A549 (cell line): Measurements from ENCODE around the gene PDS5A. TPM values are rescaled to one million over a fixed set of nuclear protein-coding genes. Genes with fewer than 3 reads are reported as not detected.

ENCODE experiments used
- ATAC-seq, 2 experiments: fragments of 200-7000 bp in 1 of 2; fragments of >200 bp in 1 of 2; cut with Nextera tagmentation in 1 of 2; cut with Tn5 transposase in 1 of 2; 3 replicates each; pipeline versions ENCODE4 v1.8.0 to v1.9.1; 2018 to 2020; ENCODE audit warnings: mild to moderate bottlenecking in 1 of 2, moderate library complexity in 1 of 2
- CTCF ChIA-PET: fragments of 300-600 bp; sonication (Branson Sonifier 250); formaldehyde crosslinking; extraction: SDS; loops from one replicate; lab custom pipeline; 2021; ENCODE audit warnings: antibody characterized with exemption, inconsistent platforms; lab: Yijun Ruan, JAX
- POLR2A ChIA-PET: fragments of 350-600 bp; formaldehyde crosslinking; extraction: SDS; loops from one replicate; lab custom pipeline; 2021; ENCODE audit warnings: antibody characterized with exemption, inconsistent platforms; lab: Yijun Ruan, JAX
- DNase-seq, 2 experiments: peaks; one replicate each; pipeline versions ENCODE4 v3.0.0 to v3.0.0-alpha.2; 2011 to 2016; ENCODE audit warnings: low read depth in 1 of 2, low spot score in 1 of 2
- FAIRE-seq: peaks from 2 replicates; lab custom pipeline; 2011; peaks lifted over from hg19 to GRCh38; lab: Jason Lieb, UNC
- H3K27ac ChIP-seq, 2 experiments: fragments of >200 bp; sonication (Bioruptor Twin); formaldehyde crosslinking; 3 replicates each; pipeline ENCODE4 v1.5.1; 2016 to 2017
- H3K4me1 ChIP-seq: fragments of >200 bp; sonication (Bioruptor Twin); formaldehyde crosslinking; 3 replicates; pipeline ENCODE4 v1.6.1; 2016
- H3K4me2 ChIP-seq: fragments of >200 bp; sonication (Bioruptor Twin); formaldehyde crosslinking; 3 replicates; pipeline ENCODE4 v1.6.1; 2016
- H3K4me3 ChIP-seq: fragments of >200 bp; sonication (Bioruptor Twin); formaldehyde crosslinking; 3 replicates; pipeline ENCODE4 v1.5.1; 2016
- H3K9me3 ChIP-seq: fragments of >200 bp; sonication (Bioruptor Twin); formaldehyde crosslinking; 3 replicates; pipeline ENCODE4 v1.6.1; 2016
- ATOH8 ChIP-seq: fragments of 250-450 bp; sonication (Bioruptor Pico); IDR thresholded peaks from 2 replicates; pipeline ENCODE4 v1.5.0; 2020; ENCODE audit warnings: low read depth, mild to moderate bottlenecking, moderate library complexity
- BCL3 ChIP-seq: fragments of >200 bp; sonication (Bioruptor Twin); formaldehyde crosslinking; IDR thresholded peaks from 3 replicates; pipeline ENCODE4 v1.6.1; 2016
- E2F6 ChIP-seq: IDR thresholded peaks from 2 replicates; pipeline ENCODE4 v1.6.1; 2012; ENCODE audit warnings: low read depth, borderline replicate concordance
- EHMT2 ChIP-seq: fragments of 200-600 bp; sonication (generic); IDR thresholded peaks from 2 replicates; pipeline ENCODE4 v1.6.1; 2016; ENCODE audit warnings: antibody characterized with exemption, low read depth, mild to moderate bottlenecking, moderate library complexity
- ELK1 ChIP-seq: fragments of 150-350 bp; IDR thresholded peaks from 2 replicates; pipeline ENCODE4 v1.6.1; 2014; ENCODE audit warnings: low read depth, mild to moderate bottlenecking, low read length
- FOSB ChIP-seq: fragments of 250-450 bp; sonication (Bioruptor Pico); IDR thresholded peaks from 2 replicates; pipeline ENCODE4 v1.5.0; 2020; ENCODE audit warnings: mild to moderate bottlenecking, moderate library complexity
- FOSL2 ChIP-seq, 2 experiments: fragments of 450-650 bp in 1 of 2; fragments of >200 bp in 1 of 2; sonication (Bioruptor Twin) in 1 of 2; formaldehyde crosslinking; IDR thresholded peaks; 2 replicates each; pipeline versions ENCODE4 v1.5.0 to v1.6.1; 2016 to 2020; ENCODE audit warnings: mild to moderate bottlenecking in 1 of 2, moderate library complexity in 1 of 2
- FOXS1 ChIP-seq: fragments of 250-450 bp; sonication (Bioruptor Pico); IDR thresholded peaks from 2 replicates; pipeline ENCODE4 v1.5.0; 2020; ENCODE audit warnings: mild to moderate bottlenecking, moderate library complexity
- HES2 ChIP-seq: fragments of >200 bp; sonication (Bioruptor Twin); formaldehyde crosslinking; IDR thresholded peaks from 2 replicates; pipeline ENCODE4 v1.6.1; 2016
- HOXB13 ChIP-seq: fragments of 250-450 bp; sonication (Bioruptor Pico); IDR thresholded peaks from 2 replicates; pipeline ENCODE4 v1.5.0; 2020; ENCODE audit warnings: low read depth, mild to moderate bottlenecking, moderate library complexity
- KDM5A ChIP-seq: fragments of 200-600 bp; sonication (generic); IDR thresholded peaks from 2 replicates; pipeline ENCODE4 v1.6.1; 2016; ENCODE audit warnings: antibody characterized with exemption, mild to moderate bottlenecking
- MYC ChIP-seq: IDR thresholded peaks from 2 replicates; pipeline ENCODE4 v1.6.1; 2012; ENCODE audit warnings: mild to moderate bottlenecking, inconsistent platforms, low read length, improper control_type of control experiment, borderline replicate concordance
- PBX3 ChIP-seq: IDR thresholded peaks from 2 replicates; pipeline ENCODE4 v1.6.1; 2012
- PHF8 ChIP-seq: fragments of 200-600 bp; sonication (generic); IDR thresholded peaks from 2 replicates; pipeline ENCODE4 v1.6.1; 2016; ENCODE audit warnings: low read depth, mild to moderate bottlenecking, antibody characterized with exemption, moderate library complexity, borderline replicate concordance
- RAD21 ChIP-seq, 2 experiments: fragments of >200 bp in 1 of 2; sonication (Bioruptor Twin) in 1 of 2; formaldehyde crosslinking in 1 of 2; IDR thresholded peaks in 1 of 2; conservative IDR thresholded peaks in 1 of 2; 2 replicates in 1 of 2; 3 replicates in 1 of 2; pipeline ENCODE4 v1.6.1; 2012 to 2018; ENCODE audit warnings: inconsistent platforms in 1 of 2
- RARB ChIP-seq: fragments of 250-450 bp; sonication (Bioruptor Pico); IDR thresholded peaks from 2 replicates; pipeline ENCODE4 v1.8.0; 2021; ENCODE audit warnings: mild to moderate bottlenecking, moderate library complexity
- REST ChIP-seq: fragments of 200-600 bp; sonication (generic); IDR thresholded peaks from 2 replicates; pipeline ENCODE4 v1.6.1; 2016; ENCODE audit warnings: antibody characterized with exemption, mild to moderate bottlenecking, moderate library complexity
- SREBF2 ChIP-seq: fragments of 450-650 bp; IDR thresholded peaks from 2 replicates; pipeline ENCODE4 v1.6.1; 2014; ENCODE audit warnings: mild to moderate bottlenecking, moderate library complexity
- USF2 ChIP-seq: fragments of 450-650 bp; IDR thresholded peaks from 2 replicates; pipeline ENCODE4 v1.6.1; 2014; ENCODE audit warnings: antibody characterized with exemption
- ZC3H11A ChIP-seq: fragments of 450-650 bp; IDR thresholded peaks from 2 replicates; pipeline ENCODE4 v1.6.1; 2014; ENCODE audit warnings: antibody characterized with exemption, mild to moderate bottlenecking
- WGBS: methylation state at CpG from one replicate; pipeline ENCODE4 v1.1.6; 2017; ENCODE audit errors: missing lambda C conversion rate; 5-methylcytosine and 5-hydroxymethylcytosine counted together
- polyA plus RNA-seq, 4 experiments: library from polyadenylated mRNA; depleted of rRNA in 3 of 4; stranded (reverse); fragments of >200 nt; fragmentation: RNase III in 1 of 4; extraction: RNeasy Plus Mini Kit Qiagen cat#74134 plus additional on column Dnase treatment in 1 of 4; gene quantifications; 2 replicates in 3 of 4; 3 replicates in 1 of 4; pipeline ENCODE4 v1.2.3, GENCODE V29; 2011 to 2017

The PDS5A gene
- polyA plus RNA-seq, 2 of the 4 experiments (the other 2 are of a cell fraction), result 33.0 to 87.5 TPM

GRCh38 chr4:39936565-39937418, 40.9 kb downstream of the PDS5A start:
- Histone ChIP-seq H3K27ac (no peak overlapping the region), H3K4me3 (no peak overlapping the region), H3K4me1 (peaks cover 5% of the 10 kb centered on the region; the same call in 1 of the 3 replicates), H3K9me3 (no peaks in the 10 kb centered on the region), H3K4me2 (no peak overlapping the region)
- ChIA-PET CTCF (no interaction called here), POLR2A (no interaction called here)
- ATAC-seq (no peak), FAIRE-seq (no peak), DNase-seq (no peak)
- TF ChIP-seq REST (no peak), ELK1 (no peak), FOSL2 (IDR thresholded peaks at IDR 0.05) (no peak), FOSL2 (CRISPR knock-in tag; IDR thresholded peaks at IDR 0.05) (no peak), HOXB13 (no peak), PBX3 (no peak), EHMT2 (no peak), SREBF2 (no peak), RARB (CRISPR knock-in tag) (no peak), BCL3 (no peak), ATOH8 (CRISPR knock-in tag) (no peak)
- 92% methylated on average over 6 of the region's 6 CpGs for WGBS

GRCh38 chr4:39933671-39934590, 43.8 kb downstream of the PDS5A start:
- ChIA-PET POLR2A (no interaction called here), CTCF (no interaction called here)
- Histone ChIP-seq H3K4me1 (peaks cover 4% of the 10 kb centered on the region; the same call in 1 of the 3 replicates), H3K4me3 (no peak overlapping the region), H3K9me3 (no peaks in the 10 kb centered on the region), H3K4me2 (no peak overlapping the region), H3K27ac (no peak overlapping the region)
- no peak for FAIRE-seq
- ATAC-seq, result no peak; a peak in 1 of 6 replicates
- no peak for DNase-seq
- WGBS, result 73% methylated on average over 7 of the region's 7 CpGs
- TF ChIP-seq USF2 (no peak), HES2 (no peak), FOSB (CRISPR knock-in tag) (no peak), KDM5A (no peak), RAD21 (conservative IDR thresholded peaks at IDR 0.05 in 1 of 2, IDR thresholded peaks at IDR 0.05 in 1 of 2) (no peak), FOXS1 (CRISPR knock-in tag) (no peak), ZC3H11A (no peak), PHF8 (no peak), E2F6 (no peak), PBX3 (no peak), MYC (no peak)
